Epithelial cell of esophagus (primary cell): Measurements from ENCODE around the gene IGSF3.
A peak's percentile ranks its signal among the peaks of the same experiment; 100 is the strongest.
"Not testable (repeated sequence)": the region's sequence is repeated elsewhere in the genome, so short reads cannot be mapped to it uniquely, and the experiment has no call there.

ENCODE experiments used
- DNase-seq: peaks from one replicate; pipeline ENCODE4 v3.0.0; 2010; ENCODE audit warnings: low read depth
- H3K4me3 ChIP-seq: 2 replicates; pipeline ENCODE4 v1.5.1; 2011; ENCODE audit warnings: mild to moderate bottlenecking, low read length, control low read depth
- CTCF ChIP-seq: IDR thresholded peaks from 2 replicates; pipeline ENCODE4 v1.5.1; 2011; ENCODE audit warnings: low read depth, mild to moderate bottlenecking, low read length, control low read depth, inconsistent platforms; ENCODE audit not compliant: insufficient read depth; ENCODE audit errors: missing control alignments

IGSF3 gene

DNA sequence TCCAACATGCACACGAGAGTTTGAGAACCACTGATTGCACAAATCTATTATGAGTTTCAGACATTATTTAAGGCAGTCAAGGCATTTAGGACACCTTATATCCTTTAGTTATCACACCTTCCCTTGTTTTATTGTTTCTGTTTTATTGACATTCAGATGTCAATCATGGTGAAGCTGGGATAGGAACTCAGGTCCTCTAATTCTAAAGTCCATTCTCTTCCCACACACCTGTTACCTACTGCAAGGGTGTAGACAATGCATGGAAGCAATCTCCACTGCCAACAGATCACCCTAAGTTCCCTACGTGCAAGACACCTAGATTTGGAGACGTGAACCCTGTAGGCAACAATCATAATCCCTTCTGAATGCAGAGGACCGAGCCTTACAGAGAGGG lies 2.6 kb downstream of the IGSF3 start:
- DNase-seq: no peak
- no peak for TF ChIP-seq CTCF
- H3K4me3 ChIP-seq: peak overlapping the region; percentile 78

GRCh38 chr1:116664366-116664977 lies 3.1 kb downstream of the IGSF3 start:
- peak; percentile 77 for DNase-seq
- no peak for TF ChIP-seq CTCF
- H3K4me3 ChIP-seq: peak overlapping the region; percentile 78

DNA sequence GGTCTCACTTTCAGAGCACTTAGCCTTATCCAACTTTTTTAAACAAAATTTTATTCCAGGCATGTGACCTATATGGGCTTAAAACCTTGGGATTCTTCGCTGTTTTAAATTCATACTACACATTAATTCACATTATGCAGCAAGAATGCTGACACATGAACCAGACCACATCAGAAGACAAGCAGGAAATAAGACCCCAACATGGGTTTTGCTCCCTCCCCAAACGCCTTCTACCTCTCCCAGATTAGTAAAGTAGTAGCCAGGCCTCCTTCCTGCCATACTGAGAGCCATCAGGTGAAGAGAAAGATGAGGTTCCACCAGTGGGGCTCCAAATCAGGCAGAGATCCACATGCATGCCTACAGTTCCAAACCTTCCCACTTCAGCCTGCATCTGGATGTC lies 3.7 kb downstream of the IGSF3 start:
- peak overlapping the region; percentile 78 for H3K4me3 ChIP-seq
- DNase-seq: no peak
- no peak for TF ChIP-seq CTCF

DNA sequence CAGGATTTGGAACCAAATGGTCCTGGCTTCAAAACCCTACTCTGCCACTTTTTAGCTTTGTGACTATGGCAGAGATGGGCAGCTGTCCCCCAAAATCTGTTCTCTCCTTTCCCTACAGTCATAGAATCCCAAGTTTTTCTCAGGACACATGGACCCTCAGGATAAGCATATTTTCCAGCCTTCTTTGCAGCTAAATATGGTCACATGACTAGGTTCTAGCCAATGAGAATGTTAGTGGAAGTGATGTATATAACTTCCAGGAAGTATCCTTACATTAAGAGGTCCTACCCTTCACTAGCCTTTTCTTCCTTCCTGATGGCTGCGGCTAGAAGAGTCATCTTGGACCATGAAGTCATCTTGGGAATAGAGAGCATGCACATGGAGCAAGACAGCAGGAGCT lies 5.9 kb downstream of the IGSF3 start:
- no peak overlapping the region for H3K4me3 ChIP-seq
- no peak for TF ChIP-seq CTCF
- DNase-seq: no peak

- DNase-seq, H3K4me3 ChIP-seq: not testable (repeated sequence)
Observed at GRCh38 chr1:116658645-116659044, 8.9 kb downstream of the IGSF3 start.

DNA sequence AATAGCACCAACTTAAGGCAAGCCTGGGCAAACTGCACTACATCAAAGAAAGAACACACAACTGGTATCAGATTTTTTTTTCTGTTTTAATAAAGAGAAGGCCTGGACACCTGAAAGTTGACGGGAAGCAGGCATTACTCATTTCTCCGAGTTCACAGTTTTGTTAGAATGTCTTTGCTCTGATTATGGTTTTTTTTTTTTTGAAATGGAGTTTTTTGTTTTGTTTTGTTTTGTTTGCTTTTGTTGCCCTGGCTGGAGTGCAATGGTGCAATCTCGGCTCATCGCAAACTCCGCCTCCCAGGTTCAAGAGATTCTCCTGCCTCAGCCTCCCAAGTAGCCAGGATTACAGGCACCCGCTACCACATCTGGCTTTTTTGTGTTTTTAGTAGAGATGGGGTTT lies 9.7 kb downstream of the IGSF3 start:
- H3K4me3 ChIP-seq, DNase-seq: not testable (repeated sequence)

DNA sequence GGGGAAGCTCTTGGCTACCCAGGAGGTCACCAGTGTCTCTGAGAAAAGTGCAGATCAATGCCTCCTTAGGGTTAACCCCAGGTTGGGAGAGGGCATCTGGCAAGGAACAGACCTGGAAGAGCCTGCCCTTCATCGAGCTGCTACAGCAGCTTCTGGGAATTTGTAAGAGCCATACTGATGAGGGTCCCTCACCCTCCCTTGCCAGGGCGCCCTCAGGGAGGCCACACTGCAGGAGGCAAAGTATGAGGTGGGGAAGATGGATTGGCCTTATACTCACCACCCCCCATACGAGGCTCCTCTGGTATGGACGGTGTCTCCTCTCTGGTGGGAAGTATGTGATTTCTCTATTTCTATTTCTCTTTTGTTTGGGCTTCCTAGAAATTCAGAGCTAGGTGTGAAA lies 13.2 kb downstream of the IGSF3 start:
- TF ChIP-seq CTCF: no peak
- H3K4me3 ChIP-seq: no peak overlapping the region
- DNase-seq: no peak

DNA sequence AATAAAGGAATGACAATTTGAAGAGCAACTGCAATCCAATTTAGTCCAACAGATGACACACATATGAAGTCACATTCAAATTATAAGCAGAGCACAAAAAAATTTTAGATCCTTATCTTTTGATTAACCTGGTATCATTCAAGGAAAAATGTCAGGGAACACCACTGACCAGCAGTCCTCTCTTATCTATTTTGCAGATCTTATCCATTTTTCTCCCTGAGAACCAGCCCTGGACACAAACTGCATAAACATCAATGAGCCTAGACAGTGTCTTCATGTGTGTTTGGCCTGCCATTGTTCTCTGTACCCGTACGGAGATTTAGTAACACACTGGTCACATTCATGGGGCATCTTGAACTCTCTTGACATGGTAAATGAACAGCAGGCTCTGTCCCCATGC lies 14.9 kb downstream of the IGSF3 start:
- not testable (repeated sequence) for DNase-seq, H3K4me3 ChIP-seq

- not testable (repeated sequence) for DNase-seq, H3K4me3 ChIP-seq
Observed at GRCh38 chr1:116650781-116651180, 16.8 kb downstream of the IGSF3 start.

DNA sequence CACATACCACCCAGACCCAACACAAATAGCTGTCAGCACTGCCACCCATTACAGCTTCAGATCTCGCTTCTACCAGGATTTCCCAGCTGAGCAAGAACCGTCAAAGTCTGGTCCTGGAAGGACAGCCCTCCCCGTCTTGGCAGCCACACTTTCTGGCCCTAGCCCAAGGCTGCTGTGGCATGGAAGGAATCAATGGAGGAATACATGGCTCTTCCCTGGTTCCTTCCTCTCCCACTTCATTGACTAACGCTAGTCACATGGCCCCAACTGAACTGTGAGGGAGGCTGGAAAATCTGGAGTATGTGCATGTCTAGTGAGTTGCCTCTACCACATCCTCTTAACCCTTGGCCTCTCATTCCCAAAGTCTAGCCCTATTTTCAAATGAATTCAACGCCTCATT lies 18.5 kb downstream of the IGSF3 start:
- peak; percentile 34 for DNase-seq
- H3K4me3 ChIP-seq: not testable (repeated sequence)

GRCh38 chr1:116648325-116648724 lies 19.2 kb downstream of the IGSF3 start:
- peak; percentile 71 for DNase-seq
- H3K4me3 ChIP-seq: not testable (repeated sequence)

DNA sequence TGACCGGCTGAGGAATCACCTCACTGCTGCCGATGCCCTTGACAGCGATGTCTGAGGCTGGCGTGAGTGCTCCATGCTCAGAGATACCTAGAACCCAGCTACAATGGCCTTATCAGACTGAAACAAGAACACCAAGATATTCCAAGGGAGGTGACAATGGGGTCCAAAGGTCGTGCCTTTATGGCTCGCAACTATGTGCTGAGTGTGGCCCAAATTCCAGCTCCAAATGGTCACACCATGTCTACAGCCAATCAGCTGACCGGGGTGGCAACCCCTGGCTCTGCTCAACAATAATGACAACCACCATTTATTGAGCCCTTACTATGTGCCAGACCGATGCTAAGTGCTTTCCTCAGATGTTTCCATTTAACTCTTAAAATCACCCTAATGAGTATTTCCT lies 20.3 kb downstream of the IGSF3 start:
- DNase-seq: not testable (repeated sequence)

GRCh38 chr1:116646673-116647170 lies 20.8 kb downstream of the IGSF3 start:
- DNase-seq: peak; percentile 92
- H3K4me3 ChIP-seq: not testable (repeated sequence)

More for the DNA sequence above, 20.3 kb downstream of the IGSF3 start:
- not testable (repeated sequence) for H3K4me3 ChIP-seq
